ENCODE measurements around the gene GAS2L1. TPM values are rescaled to one million over a fixed set of nuclear protein-coding genes. Genes with fewer than 3 reads are reported as not detected.

GAS2L1 gene
- total RNA-seq, 1 experiment from 2014 or later = 68.8 TPM

DNA sequence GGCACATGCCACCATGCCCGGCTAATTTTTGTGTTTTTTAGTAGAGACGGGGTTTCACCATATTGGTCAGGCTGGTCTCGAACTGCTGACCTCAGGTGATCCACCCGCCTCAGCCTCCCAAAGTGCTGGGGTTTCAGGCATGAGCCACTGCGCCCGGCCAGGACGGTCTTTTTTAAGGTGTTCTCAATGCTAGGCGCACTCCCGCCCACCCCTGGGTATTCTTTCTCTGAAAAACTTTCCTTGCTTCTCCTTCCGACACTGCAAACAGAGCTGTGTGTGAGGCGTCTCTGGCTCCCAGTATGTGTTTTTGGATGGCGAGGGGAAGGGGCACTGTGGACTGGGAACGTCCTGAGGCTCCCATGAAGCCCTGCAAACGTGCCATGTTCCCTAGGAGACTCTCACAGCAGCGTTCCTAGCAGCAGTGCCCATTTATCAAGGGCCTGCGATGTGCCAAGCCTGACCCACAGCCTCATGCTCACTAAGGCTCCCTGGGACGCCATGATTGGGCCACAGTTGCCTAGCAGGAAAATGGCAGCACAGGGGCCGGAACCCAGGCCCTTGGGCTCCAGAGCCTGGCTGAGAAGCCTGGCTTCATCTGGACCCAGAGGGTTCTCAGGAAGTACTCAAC lies 11.5 kb downstream of the GAS2L1 start:
- in situ Hi-C loops (cut with HindIII; ENCODE audit: low pct_unique_long_range_greater_than_20kb, low sequenced_read_pairs) = no loop called here
- Histone ChIP-seq H3K27me3 (ENCODE audit: control insufficient read depth, insufficient read depth, low read length) (no peaks in the 10 kb centered on the region), H3K9me3 (ENCODE audit: control insufficient read depth, insufficient read depth, low read depth, low read length) (no peaks in the 10 kb centered on the region), H3K4me1 (ENCODE audit: control insufficient read depth, insufficient read depth, low read length) (no peaks in the 10 kb centered on the region), H3K27ac (ENCODE audit: low read length) (no peak overlapping the region), H3K4me3 (ENCODE audit: low read depth in 2 of 2, low read length in 2 of 2) (no peak overlapping the region), H3K36me3 (ENCODE audit: control insufficient read depth, insufficient read depth, low read length) (no peaks in the 10 kb centered on the region)
- POLR2A ChIA-PET = no interaction called here
- no peak for DNase-seq (ENCODE audit: low read depth, low spot score)
- CTCF ChIA-PET = no interaction called here
- ATAC-seq = no peak
- intact Hi-C loops (cut with micrococcal nuclease; ENCODE audit: unreplicated experiment) = no loop called here
- no TSS peak for BruUV-seq (replicated peaks)
- TF ChIP-seq SIN3A (IDR thresholded peaks at IDR 0.05; ENCODE audit: borderline replicate concordance, insufficient read depth, low read depth, low read length) (no peak), TCF7L2 (IDR thresholded peaks at IDR 0.05; ENCODE audit: low read depth, low read length) (no peak), CTCF (IDR thresholded peaks at IDR 0.05) (no peak), POLR2AphosphoS5 (IDR thresholded peaks at IDR 0.05; ENCODE audit: low read depth, low read length) (no peak), REST (IDR thresholded peaks at IDR 0.05; ENCODE audit: insufficient read depth in 1 of 2, low read depth in 2 of 2, low read length in 1 of 2) (no peak)

- no peaks in the 10 kb centered on the region for H3K27me3 ChIP-seq (ENCODE audit: control insufficient read depth, insufficient read depth, low read length)
- POLR2A ChIA-PET = no interaction called here
- in situ Hi-C loops (cut with HindIII; ENCODE audit: low pct_unique_long_range_greater_than_20kb, low sequenced_read_pairs) = no loop called here
- no peaks in the 10 kb centered on the region for H3K9me3 ChIP-seq (ENCODE audit: control insufficient read depth, insufficient read depth, low read depth, low read length)
- DNase-seq (ENCODE audit: low read depth, low spot score) (no peak), ATAC-seq (no peak)
- no peaks in the 10 kb centered on the region for H3K36me3 ChIP-seq (ENCODE audit: control insufficient read depth, insufficient read depth, low read length)
- no peaks in the 10 kb centered on the region for H3K4me1 ChIP-seq (ENCODE audit: control insufficient read depth, insufficient read depth, low read length)
- TF ChIP-seq CTCF (IDR thresholded peaks at IDR 0.05) = no peak
- no peak for TF ChIP-seq SIN3A (IDR thresholded peaks at IDR 0.05; ENCODE audit: borderline replicate concordance, insufficient read depth, low read depth, low read length)
- TF ChIP-seq TCF7L2 (IDR thresholded peaks at IDR 0.05; ENCODE audit: low read depth, low read length) = no peak
- no peak for TF ChIP-seq POLR2AphosphoS5 (IDR thresholded peaks at IDR 0.05; ENCODE audit: low read depth, low read length)
- TF ChIP-seq REST (IDR thresholded peaks at IDR 0.05; ENCODE audit: insufficient read depth in 1 of 2, low read depth in 2 of 2, low read length in 1 of 2) = no peak
- intact Hi-C loops (cut with micrococcal nuclease; ENCODE audit: unreplicated experiment) = no loop called here
- BruUV-seq (replicated peaks) = no TSS peak
- CTCF ChIA-PET = no interaction called here
- no peak overlapping the region for H3K4me3 ChIP-seq (ENCODE audit: low read depth in 2 of 2, low read length in 2 of 2)
- no peak overlapping the region for H3K27ac ChIP-seq (ENCODE audit: low read length)
Measured at GRCh38 chr22:29319072-29319471, 12.6 kb downstream of the GAS2L1 start.
